ENCODE data around the gene TKT. TPM values are rescaled to one million over a fixed set of nuclear protein-coding genes. Genes with fewer than 3 reads are reported as not detected.

Gene TKT
- polyA plus RNA-seq, 1 experiment, result 220 TPM

GRCh38 chr3:53243785-53244184, 12.0 kb downstream of the TKT start:
- Histone ChIP-seq H3K9me3 (ENCODE audit: control insufficient read depth, insufficient read depth, low read length) (no peaks in the 10 kb centered on the region), H3K27ac (ENCODE audit: low read depth, low read length) (peak overlapping the region; percentile 21), H3K4me3 (ENCODE audit: low read depth, low read length) (no peak overlapping the region), H3K27me3 (ENCODE audit: control insufficient read depth, insufficient read depth, low read length) (no peaks in the 10 kb centered on the region)
- ChIA-PET CTCF (no interaction called here), POLR2A (no interaction called here)
- no peak for DNase-seq (ENCODE audit: low read depth, low spot score)
- TF ChIP-seq, protein P1, sequence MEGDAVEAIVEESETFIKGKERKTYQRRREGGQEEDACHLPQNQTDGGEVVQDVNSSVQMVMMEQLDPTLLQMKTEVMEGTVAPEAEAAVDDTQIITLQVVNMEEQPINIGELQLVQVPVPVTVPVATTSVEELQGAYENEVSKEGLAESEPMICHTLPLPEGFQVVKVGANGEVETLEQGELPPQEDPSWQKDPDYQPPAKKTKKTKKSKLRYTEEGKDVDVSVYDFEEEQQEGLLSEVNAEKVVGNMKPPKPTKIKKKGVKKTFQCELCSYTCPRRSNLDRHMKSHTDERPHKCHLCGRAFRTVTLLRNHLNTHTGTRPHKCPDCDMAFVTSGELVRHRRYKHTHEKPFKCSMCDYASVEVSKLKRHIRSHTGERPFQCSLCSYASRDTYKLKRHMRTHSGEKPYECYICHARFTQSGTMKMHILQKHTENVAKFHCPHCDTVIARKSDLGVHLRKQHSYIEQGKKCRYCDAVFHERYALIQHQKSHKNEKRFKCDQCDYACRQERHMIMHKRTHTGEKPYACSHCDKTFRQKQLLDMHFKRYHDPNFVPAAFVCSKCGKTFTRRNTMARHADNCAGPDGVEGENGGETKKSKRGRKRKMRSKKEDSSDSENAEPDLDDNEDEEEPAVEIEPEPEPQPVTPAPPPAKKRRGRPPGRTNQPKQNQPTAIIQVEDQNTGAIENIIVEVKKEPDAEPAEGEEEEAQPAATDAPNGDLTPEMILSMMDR (IDR thresholded peaks at IDR 0.05; ENCODE audit: low read depth, low read length), result no peak

GRCh38 chr3:53243165-53243564, 12.7 kb downstream of the TKT start:
- H3K27ac ChIP-seq (ENCODE audit: low read depth, low read length), result peak overlapping the region; percentile 47
- no peaks in the 10 kb centered on the region for H3K9me3 ChIP-seq (ENCODE audit: control insufficient read depth, insufficient read depth, low read length)
- DNase-seq (ENCODE audit: low read depth, low spot score), result no peak
- POLR2A ChIA-PET, result no interaction called here
- no peak overlapping the region for H3K4me3 ChIP-seq (ENCODE audit: low read depth, low read length)
- CTCF ChIA-PET, result no interaction called here
- H3K27me3 ChIP-seq (ENCODE audit: control insufficient read depth, insufficient read depth, low read length), result no peaks in the 10 kb centered on the region
- TF ChIP-seq, protein P1 (IDR thresholded peaks at IDR 0.05; ENCODE audit: low read depth, low read length), result no peak

DNA sequence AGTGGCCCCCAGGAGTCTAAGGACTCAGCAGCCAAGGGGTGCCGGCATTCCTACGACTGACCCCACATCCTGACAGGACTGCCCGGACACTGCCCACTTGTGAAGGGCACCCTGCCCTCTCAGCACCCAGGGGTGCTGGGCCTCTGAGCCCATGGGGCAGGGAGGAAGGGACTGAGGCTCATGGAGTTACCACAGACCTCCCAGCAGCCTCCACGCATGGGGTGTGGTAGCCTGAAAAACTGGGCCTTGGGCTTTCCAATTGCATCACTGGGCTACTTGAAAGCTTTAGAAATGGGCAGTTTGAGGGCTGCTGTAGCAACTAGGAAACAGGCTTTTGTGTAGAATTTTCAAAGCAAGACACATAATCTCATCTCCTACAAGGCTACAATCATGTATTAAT, 13.2 kb downstream of the TKT start:
- H3K9me3 ChIP-seq (ENCODE audit: control insufficient read depth, insufficient read depth, low read length), result no peaks in the 10 kb centered on the region
- no peak overlapping the region for H3K4me3 ChIP-seq (ENCODE audit: low read depth, low read length)
- H3K27me3 ChIP-seq (ENCODE audit: control insufficient read depth, insufficient read depth, low read length), result no peaks in the 10 kb centered on the region
- POLR2A ChIA-PET, result no interaction called here
- CTCF ChIA-PET, result no interaction called here
- TF ChIP-seq, protein P1 (IDR thresholded peaks at IDR 0.05; ENCODE audit: low read depth, low read length), result no peak
- DNase-seq (ENCODE audit: low read depth, low spot score), result no peak
- H3K27ac ChIP-seq (ENCODE audit: low read depth, low read length), result peak overlapping the region; percentile 47

- peak overlapping the region; percentile 47 for H3K27ac ChIP-seq (ENCODE audit: low read depth, low read length)
- POLR2A ChIA-PET, result no interaction called here
- CTCF ChIA-PET, result no interaction called here
Measured at GRCh38 chr3:53242155-53242554, 13.7 kb downstream of the TKT start.

GRCh38 chr3:53240989-53241972, 14.5 kb downstream of the TKT start:
- Histone ChIP-seq H3K27me3 (ENCODE audit: control insufficient read depth, insufficient read depth, low read length) (no peaks in the 10 kb centered on the region), H3K4me3 (ENCODE audit: low read depth, low read length) (no peak overlapping the region), H3K9me3 (ENCODE audit: control insufficient read depth, insufficient read depth, low read length) (no peaks in the 10 kb centered on the region), H3K27ac (ENCODE audit: low read depth, low read length) (peak overlapping the region; percentile 47)
- CTCF ChIA-PET, result no interaction called here
- no peak for DNase-seq (ENCODE audit: low read depth, low spot score)
- POLR2A ChIA-PET, result no interaction called here
- TF ChIP-seq, protein P1 (IDR thresholded peaks at IDR 0.05; ENCODE audit: low read depth, low read length), result no peak

More at GRCh38 chr3:53242155-53242554, 13.7 kb downstream of the TKT start:
- H3K4me3 ChIP-seq (ENCODE audit: low read depth, low read length), result no peak overlapping the region
- TF ChIP-seq, protein P1 (IDR thresholded peaks at IDR 0.05; ENCODE audit: low read depth, low read length), result no peak
- H3K9me3 ChIP-seq (ENCODE audit: control insufficient read depth, insufficient read depth, low read length), result no peaks in the 10 kb centered on the region
- DNase-seq (ENCODE audit: low read depth, low spot score), result no peak
- H3K27me3 ChIP-seq (ENCODE audit: control insufficient read depth, insufficient read depth, low read length), result no peaks in the 10 kb centered on the region

Data from AG04450 (cell line).